ENCODE results near the gene CTXN1.
"Not testable (repeated sequence)": the region's sequence is repeated elsewhere in the genome, so short reads cannot be mapped to it uniquely, and the experiment has no call there.

CTXN1 gene

DNA sequence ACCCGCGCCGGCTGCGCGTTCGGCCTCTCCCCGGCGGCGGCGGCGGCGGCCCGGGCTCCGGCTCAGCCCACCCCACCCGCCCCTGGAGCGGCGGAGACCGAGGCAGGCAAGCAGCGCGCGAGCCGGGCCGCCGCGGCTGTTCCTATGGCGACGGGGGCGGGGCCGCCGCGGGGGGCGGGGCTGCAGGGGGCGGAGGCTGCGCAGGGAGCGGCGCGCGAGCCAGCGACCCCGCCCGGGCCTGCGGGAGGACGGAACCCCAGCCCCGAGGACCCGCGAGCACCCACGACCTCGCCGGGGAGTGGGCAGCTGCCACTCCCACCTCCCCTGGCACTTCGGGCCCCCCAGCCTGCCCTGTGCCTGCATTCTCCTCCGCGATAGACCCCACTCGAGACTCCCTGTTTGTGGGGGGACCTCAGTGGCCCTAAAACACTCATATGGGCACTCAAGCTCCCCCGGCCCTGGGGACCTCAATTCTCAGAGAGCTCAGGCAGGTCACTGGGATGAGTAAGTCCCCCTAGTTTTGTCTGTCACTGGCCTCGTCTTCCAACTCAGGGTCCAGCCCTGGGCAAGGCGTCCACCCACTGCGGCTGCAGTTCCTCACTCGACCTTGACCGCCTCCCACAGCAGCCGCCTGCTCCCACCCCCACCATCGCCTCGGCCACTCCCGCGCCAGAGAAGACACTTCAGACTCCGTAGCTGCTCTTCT is at the start of gene CTXN1:
Gene CTXN1, minus strand, starts transcription at position 115 of the 706 bp plus-strand sequence. CDS start 597 bp downstream, outside the sequence.
- no peak for FAIRE-seq
- DNase-seq (ENCODE audit: insufficient read length, low spot score) = no peak

DNA sequence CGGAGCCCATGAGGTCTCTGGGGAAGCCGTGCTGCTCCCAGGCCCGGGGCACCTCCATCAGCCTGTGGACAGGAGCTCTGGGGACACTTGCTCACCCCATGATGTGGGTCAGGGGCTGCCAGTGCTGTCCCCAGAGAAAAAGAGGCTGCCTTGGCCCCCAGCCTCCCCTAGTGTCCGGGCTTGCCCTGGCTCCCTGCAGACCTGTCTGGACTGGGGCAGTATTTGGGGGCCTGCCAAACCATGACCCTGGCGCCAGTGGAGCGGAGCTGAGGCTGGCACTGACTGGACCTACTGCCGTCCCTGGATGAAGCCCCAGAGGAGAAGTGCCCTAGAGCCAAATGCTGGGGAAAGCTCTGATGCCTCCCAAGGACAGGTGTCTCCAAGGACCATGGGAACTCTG is 49.1 kb upstream of the CTXN1 start:
- DNase-seq (ENCODE audit: insufficient read length, low spot score) (no peak), FAIRE-seq (no peak)

DNA sequence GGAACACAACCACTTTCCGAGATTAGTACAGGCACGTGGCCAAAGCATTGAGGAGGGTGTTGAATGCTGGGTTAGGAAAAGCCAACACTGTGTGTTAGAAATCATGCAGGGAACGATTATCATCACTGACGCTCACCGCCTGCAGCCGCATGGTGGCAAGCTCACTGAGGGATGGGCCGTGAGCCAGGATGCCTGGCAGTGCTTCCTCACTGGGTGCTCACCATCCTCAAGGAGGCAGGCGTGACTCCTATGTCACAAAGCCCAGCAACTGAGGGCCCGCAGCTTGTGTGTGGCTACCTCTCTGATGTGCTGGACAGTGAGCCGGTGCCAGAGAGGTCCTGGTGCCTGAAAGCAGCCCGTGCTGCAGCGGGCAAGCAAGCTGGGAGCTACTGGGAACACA is 47.9 kb upstream of the CTXN1 start:
- FAIRE-seq = no peak
- DNase-seq (ENCODE audit: insufficient read length, low spot score) = no peak

DNA sequence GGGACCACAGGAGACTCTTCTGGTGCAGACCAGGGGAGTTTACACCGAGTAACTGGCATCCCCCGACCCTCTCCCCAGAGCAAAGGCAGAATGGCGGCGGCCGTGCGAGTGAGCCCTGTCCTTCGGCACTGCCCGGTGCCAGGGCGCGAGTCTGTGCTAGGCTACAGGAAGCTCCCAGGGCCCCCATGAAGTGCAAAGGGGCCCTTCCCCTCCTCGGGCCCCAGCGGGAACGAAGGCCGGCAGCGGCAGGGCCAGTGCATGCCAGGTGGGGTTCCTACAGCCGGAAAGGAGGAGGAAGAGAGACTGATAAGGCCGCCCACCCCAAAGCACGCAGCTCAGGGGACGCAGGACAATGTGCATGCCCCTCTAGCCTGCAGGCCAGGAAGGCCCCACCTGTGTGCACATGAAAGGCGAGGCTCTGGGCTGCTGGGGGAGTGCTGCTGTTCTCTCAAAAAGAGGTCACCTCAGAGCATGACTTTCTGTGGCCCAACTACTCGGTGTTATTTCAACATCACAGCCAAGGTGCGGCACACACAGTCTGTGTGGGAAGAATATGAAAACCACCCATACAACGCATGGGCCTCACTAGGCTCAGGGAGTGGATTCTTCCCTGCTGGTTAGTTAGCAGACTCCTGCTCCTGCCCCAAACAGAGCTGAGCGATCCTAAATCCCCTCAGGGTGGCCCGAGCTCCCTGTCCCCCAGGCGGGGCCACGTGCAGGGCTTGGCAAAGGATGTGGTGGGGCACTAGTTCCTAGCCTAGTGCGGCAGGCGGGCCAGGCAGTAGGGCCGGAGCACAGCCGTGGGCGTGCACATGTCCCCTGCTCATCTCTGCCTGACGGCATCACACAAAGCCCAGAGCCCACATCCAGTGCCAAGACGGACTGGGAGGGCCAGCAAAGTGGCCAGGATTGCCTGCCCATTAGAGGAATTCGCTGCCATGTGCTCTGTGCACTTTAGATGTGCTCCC is 45.9 kb upstream of the CTXN1 start:
- DNase-seq (ENCODE audit: insufficient read length, low spot score) (no peak), FAIRE-seq (no peak)

DNA sequence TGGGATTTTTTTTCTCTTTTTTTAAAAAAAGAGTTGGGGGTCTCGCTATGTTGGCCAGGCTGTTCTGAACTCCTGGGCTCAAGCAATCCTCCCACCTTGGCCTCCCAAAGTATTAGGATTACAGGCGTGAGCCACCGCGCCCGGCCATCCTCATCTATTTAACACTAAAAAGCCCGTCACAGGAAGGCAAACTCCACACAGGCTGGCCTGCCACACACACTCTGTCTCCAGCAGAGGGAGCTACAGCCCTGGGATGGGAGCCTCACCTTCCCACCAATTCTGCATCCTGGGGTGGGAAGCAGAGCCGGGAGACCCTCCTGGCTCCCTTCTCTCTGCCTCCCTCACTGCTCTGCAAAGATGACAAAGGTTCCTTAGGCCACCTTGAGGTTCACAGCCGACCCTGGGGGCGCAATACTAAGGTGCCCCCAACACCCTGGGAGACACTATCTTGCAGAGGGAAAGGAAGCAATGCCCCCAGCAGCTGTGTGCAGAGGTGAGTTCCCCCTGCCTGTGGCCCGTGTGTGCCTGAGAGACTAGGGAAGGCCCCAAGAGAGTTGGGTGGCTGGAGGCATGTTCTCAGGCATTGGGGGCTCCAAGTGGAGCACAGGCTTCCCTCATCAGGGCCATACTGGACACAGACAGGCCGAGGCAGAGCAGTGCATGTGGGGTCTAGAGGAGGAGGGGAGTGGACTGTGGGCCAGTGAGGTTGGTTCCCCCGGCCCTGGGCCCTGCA is 44.9 kb upstream of the CTXN1 start:
- DNase-seq (ENCODE audit: insufficient read length, low spot score) (peak; percentile 61), FAIRE-seq (peak; percentile 62)

DNA sequence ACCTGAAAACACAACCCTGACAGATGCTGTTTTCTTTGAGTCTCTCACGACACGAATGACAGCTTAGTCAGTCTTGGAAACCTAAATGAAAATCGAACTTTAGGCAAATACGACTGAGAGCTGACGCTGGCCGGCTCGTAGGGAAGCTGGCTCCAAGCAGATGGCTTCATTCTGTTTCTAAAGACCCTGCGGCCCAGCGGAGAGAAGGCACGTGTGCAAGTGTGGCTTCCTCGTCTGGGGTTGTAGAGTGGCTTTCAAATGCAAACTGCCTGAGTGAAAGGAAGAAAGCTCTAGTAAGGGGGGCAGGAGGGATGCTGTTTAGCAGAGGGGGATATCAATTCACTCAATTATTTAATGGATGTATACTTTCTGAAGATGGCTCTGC is 43.6 kb upstream of the CTXN1 start:
- no peak for FAIRE-seq
- no peak for DNase-seq (ENCODE audit: insufficient read length, low spot score)

DNA sequence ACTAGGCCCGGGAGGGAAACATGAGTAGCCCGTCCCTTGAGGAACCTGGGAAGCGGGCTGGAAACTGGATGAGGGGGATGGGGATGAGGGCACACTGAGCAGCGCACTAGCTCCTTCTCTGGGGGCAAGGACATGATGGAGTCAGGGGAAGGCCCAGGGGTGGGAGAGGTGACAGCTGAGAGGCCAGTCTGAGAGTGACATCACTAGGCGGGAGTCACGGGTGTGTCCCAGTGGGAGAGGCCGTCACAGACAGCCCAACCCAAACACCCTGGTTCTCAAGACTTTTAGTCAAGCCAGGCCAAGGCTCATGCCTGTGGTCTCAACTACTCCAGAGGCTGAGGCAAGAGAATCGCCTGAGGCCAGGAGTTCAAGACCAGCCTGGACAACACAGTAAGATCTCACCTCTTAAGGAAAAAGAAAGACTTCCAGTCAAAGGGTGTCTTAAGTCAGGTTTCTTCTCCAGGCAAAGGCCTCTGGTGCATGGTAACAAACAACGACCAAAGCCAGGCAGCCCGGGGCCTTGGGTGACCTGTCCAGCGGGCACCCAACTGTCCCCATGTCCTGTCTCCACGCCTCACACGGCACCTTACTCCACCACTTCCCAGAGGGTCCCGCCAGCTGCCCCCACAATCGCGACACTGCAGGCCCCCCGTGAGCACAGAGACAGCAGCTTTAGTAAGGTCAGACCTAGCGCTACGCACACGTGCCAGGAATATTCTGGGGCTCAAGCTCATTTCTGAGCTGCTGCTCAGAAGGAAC is 43.0 kb upstream of the CTXN1 start:
- no peak for FAIRE-seq
- DNase-seq (ENCODE audit: insufficient read length, low spot score) = no peak

DNA sequence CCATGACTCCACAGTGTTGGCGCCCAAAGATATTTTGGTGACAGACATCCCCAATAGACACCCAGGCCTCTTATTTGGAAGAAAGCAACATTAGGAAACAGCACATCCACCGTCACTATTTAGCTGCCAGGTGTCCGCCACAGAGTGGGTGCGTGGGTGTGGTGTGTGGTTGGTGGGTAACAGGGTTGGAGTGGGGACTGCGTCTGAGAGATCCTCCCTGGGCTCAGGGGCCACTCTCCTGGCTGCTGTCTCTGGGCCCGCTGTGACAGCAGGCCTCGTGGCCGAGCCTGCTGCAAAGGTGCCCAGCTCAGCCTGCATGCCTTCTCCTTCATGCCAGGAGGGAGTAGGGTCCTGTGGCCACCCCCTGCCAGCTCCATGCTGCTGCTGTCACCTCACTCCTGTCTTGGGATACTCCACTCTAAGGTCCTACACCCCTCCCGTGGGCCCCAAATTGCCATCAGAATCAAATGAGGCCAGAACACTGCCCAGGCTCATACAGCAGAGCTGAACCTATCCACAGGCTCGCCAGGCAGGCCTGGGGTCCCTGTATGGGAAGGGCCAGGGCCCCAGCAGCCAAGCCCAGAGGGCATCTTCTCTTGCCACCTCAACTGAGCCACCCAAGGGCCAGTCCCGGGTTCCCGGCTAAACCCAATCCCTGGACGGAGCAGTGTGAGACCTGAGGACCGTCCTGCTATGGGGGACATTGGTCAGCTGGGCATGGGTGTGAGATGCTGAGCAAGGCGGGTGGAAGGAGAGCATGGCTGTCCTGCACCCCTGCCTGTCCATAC is 42.3 kb upstream of the CTXN1 start:
- peak; percentile 60 for FAIRE-seq
- no peak for DNase-seq (ENCODE audit: insufficient read length, low spot score)

DNA sequence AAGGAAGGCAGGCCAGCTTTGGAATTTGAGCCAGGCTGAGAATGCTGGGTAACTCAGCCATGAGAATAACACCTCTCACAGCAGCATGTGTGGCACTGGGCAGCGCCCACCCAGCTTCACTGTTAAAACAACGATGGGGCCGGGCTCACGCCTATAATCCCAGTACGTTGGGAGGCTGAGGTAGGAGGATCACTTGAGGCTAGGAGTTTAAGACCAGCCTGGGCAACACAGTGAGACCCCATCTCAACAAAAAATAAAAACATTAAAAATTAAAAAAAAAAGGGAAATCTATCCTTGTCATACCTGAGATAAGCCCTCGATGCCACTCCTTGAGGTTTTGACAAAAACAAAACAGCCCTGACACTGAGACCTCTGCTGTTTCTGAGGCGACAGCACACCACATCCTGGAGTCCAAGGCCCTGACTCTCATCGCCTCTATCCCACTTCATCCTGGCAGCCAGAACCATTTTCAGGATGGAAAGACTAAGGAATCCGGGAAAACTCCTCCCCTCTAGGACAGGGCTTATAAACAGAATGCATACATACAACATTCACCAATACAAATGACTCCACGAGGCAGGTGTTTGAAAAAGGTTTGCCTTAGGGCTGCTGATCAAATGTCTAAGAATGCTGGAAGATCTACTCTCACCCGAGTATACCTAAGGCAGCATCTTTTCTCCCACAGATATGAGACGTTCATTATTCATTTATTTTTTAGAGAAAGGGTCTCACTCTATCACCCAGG is 40.2 kb upstream of the CTXN1 start:
- DNase-seq (ENCODE audit: insufficient read length, low spot score) = no peak
- no peak for FAIRE-seq

DNA sequence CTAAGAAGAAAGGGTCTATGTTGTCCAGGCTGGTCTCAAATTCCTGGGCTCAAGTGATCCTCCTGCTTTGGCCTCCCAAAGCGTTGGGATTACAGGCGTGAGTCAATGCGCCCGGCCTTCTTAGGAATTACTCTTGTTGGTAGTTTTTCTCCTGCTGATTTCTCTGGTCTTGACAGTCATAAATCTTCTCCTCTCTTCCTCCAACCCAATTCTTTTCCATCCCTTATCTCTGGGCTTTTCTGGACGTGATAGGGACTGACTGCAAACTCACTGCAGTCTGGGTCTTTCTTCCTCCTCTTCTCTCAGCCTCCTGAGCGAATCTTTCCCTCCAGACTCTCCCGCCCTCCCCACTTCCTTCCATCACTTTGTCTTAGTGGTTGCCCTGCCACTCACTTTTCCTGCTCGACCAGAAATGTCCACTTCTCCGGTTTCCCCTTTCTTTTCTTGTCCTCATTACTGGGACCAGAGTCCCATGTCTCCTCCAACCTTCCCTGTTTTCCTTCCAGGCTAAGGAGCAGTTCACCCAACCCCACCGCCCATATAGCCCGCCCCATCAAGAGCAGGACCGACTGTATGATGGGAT is 39.4 kb upstream of the CTXN1 start:
- DNase-seq (ENCODE audit: insufficient read length, low spot score) = no peak
- no peak for FAIRE-seq

DNA sequence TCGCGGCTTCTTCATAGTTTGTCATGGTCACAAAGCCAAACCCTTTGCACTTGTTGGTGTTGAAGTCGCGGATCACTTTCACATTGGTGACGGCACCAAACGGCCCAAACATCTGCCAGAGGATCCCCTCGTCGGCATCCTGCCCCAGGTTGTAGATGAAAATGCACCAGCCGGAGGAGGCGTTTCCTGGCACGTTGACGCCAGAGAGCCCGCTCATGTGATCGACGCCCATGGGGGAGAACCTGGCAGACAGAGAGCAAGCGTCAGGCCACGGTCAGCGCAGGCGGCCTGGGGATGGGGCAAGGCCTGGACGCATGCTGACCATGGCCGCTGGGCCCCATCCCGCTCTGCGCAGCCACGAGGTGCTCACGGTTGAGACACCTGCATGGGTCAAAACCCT is 37.6 kb upstream of the CTXN1 start:
- no peak for FAIRE-seq
- no peak for DNase-seq (ENCODE audit: insufficient read length, low spot score)

DNA sequence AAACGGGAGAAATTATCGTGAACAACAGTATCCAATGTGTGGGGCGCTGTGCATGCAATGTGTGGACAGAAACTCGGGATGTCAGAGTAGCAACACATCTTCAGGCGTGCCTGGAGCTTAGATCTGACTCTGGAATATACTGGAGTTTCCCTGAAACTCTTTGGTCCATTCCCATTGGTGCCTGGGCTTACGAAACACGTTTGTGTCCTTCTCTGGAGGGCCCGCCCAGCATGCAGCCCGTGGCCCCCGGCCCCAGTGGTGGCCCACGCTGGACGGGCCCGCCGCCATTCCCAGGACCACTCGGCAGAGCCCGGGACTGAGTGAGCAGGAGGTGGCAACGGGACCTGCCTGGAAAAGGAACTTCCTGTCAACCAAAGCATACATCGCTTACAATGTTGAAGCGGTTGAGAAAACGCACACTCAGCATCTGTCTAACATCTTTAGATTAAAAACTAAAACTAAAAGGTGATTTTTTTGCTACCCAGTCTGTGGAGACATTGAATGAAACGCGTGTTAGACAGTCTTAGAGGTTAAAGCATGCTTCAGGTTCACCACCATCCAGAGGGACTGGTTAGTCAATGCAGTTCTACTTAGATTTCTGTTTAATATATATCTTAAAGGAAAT is 36.8 kb upstream of the CTXN1 start:
- no peak for FAIRE-seq
- no peak for DNase-seq (ENCODE audit: insufficient read length, low spot score)

DNA sequence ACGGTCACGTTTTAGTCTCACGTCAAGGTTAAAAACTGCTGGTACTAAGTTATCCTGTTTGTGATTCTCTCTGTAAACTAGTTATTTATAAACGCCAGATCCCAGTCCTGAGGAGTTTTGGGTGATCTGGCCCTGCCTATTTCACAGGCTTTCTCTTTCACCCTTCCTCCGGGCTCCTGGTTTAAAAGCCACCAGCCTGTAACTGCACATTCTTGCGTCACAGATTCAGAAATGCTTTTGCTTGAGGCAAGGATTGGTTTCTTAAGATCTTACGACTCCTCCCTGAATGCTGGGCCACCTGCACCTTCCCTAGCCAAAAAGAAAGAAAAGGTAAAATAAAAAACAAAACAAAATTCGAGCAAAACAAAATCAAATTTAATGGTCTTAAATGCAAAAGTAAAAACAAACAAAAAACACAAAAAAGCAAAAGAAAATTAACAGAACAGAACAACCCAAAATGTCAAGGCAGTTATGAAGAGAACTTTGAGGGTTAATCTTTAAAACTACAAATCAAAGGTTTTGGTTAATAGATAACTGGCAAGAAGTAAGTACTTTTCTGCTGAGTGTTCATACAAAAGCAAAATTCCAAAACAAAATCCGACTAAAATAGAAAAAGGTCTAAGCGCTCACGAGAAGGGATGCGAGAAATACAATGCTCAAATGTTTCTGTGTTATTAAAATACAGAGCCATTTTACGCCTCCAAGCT is 36.1 kb upstream of the CTXN1 start:
- FAIRE-seq (no peak), DNase-seq (ENCODE audit: insufficient read length, low spot score) (no peak)

DNA sequence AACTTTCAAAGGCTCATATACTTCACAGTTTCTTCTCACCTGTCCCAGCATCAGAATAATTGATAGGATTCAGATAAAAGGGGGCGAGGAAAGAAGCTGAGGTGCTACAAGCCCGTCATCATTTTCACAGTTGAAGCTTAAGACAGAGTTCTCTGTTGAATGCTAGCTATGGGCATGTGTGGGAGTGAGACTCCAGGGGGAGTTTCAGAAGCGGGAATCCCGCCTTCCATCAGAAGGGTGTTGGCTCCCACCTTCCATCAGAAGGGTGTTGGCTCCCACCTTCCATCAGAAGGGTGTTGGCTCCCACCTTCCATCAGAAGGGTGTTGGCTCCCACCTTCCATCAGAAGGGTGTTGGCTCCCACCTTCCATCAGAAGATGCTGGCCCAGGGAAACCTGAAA is 35.1 kb upstream of the CTXN1 start:
- not testable (repeated sequence) for DNase-seq (ENCODE audit: insufficient read length, low spot score); FAIRE-seq

DNA sequence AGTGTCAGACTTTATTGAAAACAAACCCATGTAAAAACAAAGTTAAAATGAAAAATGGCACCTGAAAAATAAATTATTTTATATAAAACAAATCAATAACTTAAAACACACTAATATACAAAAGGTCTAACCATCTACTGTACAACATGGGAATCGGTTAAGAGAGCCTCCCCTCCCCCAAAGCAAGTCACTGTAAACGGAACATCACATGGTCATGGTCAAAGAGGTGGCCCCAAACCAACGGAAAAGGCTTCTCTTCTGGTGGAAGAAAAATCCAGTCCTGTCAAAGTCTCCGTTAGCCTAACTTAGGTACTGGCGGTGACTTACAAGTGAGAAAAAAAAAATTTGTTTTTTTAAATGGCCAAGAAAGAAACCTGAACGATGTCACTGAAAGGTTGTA is 33.3 kb upstream of the CTXN1 start:
- no peak for FAIRE-seq

DNA sequence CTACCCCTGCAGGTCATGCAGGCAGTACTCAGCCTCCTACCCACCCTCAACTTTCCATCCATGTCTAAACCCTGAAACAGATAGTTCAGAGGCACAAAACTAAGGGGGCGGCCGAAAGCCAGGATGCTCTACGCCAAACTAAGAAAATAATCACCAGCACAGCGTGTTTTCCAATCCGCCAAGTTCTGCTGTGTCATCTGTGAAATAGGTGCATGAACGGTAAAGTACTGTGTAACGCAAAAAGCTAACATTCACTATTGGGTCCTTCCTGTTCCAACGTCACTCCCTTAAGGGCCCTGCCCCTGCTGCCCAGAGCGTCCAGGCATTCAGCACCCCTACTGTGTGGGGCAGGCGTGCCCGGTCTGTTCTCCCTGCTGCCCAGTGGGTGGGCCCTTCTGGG is 29.8 kb upstream of the CTXN1 start:
- DNase-seq (ENCODE audit: insufficient read length, low spot score) (no peak), FAIRE-seq (peak; percentile 48)

More for the DNA sequence above, 33.3 kb upstream of the CTXN1 start:
- no peak for DNase-seq (ENCODE audit: insufficient read length, low spot score)

DNA sequence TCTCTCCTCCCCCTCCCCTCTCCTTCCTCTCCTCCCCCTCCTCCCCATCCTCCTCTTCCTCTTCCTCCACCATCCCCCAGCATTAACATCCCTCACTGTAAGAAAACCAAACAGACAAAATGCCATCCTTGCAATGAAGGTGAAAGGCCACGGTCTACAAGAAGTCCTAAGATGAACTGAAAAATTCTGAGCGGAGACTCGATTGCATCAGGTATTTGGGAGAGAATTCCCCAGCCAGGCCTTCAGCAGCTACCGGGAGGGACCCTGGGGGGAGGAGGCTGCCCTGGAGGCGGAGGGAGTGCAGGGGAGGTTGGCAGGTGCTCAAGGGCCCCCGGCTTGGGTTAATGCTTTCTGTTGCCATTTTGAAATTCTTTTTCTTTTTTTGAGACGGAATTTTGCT is 27.6 kb upstream of the CTXN1 start:
- no peak for FAIRE-seq
- no peak for DNase-seq (ENCODE audit: insufficient read length, low spot score)

DNA sequence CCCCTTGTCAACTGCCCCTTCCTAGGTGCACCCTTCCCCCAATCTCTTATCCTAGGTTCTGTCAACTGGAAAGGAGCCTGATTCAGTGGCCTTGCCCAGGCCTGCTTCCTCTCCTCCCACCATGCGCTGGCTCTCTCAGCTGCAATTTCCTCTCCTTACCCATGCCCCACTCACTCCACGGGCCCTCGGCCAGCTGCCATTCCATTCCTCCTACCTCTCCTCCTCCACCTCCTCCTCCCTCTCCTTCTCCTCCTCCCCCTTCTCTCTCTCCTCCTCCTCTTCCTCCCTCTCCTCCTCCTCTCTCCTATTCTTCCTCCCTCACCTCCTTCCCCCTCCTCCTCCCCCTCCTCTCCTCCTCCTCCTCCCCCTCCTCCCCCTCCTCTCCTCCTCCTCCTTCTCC is 27.1 kb upstream of the CTXN1 start:
- DNase-seq (ENCODE audit: insufficient read length, low spot score) = no peak
- FAIRE-seq = peak; percentile 69
